GM11168 (cell line): ENCODE measurements around the gene SLC1A6.
"Not testable (repeated sequence)": the region's sequence is repeated elsewhere in the genome, so short reads cannot be mapped to it uniquely, and the experiment has no call there.

Experiments
- in situ Hi-C: fragments of 300-500 bp; cut with MboI; formaldehyde crosslinking; loops from one replicate; pipeline ENCODE4 v1.12.0; 2022; ENCODE audit warnings: low sequenced_read_pairs; ENCODE audit not compliant: unreplicated experiment

SLC1A6 gene

GRCh38 chr19:14979476-14980255, at the start of gene SLC1A6:
Gene SLC1A6 (minus strand): TSS chr19:14979864. CDS start chr19:14972910, 6,954 bp downstream.
- in situ Hi-C loops, result no loop called here

DNA sequence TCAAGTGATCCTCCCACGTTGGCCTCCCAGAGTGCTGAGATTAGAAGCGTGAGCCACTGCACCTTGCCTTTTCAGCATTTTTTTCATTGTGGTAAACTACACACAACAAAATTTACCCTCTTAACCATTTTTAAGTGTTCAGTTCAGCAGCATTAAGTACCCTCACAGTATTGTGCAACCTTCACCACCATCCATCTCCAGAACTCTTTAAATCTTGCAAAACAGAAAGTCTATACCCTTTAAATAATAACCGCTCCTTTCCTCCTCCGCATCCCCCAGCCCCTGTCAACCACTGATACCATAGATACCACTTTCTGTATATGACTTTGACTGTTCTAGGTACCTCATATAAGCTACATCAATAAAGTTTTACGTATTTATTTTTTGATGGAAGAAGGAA, 48.8 kb upstream of the SLC1A6 start:
- in situ Hi-C loops, result no loop called here

DNA sequence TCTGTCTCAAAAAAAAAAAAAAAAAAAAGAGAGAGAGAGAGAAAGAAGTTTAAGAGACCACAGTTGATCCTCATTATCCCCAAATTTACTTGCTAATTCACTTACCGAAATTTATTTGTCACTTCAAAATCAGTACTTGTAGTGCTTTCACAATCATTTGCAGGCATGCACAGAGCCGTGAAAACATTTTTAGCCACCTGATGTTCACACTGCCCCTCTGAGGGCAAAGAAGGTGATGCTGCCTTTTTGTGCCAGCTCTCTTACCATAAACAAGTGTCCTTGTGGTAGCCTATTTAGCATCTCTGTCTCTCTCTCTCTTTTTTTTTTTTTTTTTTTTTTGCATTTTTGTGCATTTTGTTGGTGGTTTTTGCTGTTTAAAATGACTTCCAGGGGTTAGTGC, 45.6 kb upstream of the SLC1A6 start:
- in situ Hi-C loops, result no loop called here

DNA sequence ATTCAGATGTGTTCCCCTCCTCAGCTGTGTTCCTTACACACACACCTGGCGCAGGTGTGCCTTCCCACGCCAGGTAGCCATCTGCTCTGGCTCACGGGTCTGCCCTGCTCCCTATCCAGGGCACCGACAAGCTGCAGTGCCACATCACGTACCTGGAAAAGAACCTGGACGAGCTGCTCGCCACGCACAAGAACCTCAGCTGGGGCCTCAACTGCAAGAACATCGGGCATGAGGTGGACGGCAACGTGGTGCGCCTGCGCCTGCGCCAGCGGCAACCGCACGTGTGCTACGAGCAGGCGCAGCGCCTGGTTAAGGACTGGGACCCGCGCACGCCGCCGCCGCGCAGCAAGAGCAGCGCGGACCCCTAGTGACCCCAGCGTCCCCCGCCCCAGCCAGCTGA, 43.1 kb upstream of the SLC1A6 start:
- in situ Hi-C loops, result no loop called here

GRCh38 chr19:15021286-15022007, 41.8 kb upstream of the SLC1A6 start:
- in situ Hi-C loops, result no loop called here

DNA sequence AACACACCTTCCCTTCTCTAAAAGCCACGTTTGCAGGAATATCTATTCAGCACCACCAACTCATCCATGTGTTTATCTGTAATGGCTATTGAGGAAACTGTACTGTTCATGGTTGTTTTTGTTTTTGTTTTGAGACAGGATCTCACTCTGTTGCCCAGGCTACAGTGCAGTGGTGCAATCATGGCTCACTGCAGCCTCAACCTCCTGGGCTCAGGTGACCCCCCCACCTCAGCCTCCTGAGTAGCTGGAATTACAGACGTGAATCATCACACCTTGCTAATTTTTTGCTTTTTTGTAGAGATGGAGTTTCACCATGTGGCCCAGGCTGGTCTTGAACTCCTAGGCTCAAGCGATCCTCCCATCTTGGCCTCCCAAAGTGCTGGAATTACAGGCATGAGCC, 39.2 kb upstream of the SLC1A6 start:
- in situ Hi-C loops, result not testable (repeated sequence)

DNA sequence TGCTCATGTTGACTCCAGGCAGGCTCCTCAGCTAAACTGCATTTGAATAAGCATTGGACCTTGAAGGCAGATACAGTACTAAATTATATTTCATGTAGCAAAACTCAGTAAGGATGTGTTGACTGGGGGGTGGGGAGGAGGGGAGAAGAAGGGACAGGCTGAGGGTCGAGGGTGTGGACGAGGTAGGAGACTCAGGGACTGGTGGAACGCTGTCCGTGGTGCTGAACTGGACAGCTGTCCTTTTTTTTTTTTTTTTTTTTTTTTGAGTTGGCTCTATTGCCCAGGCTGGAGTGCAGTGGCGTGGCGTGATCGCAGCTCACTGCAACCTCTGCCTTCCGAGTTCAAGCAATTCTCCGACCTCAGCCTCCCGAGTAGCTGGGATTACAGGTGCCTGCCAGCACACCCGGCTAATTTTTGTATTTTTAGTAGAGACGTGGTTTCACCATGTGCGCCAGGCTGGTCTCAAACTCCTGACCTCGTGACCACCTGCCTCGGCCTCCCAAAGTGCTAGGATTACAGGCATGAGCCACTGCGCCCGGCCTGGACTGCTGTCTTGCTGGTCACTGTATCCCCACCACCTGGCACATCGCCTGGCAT, 36.4 kb upstream of the SLC1A6 start:
- in situ Hi-C loops, result no loop called here

- in situ Hi-C loops, result no loop called here
Measured at GRCh38 chr19:15014579-15014978, 34.9 kb upstream of the SLC1A6 start.

DNA sequence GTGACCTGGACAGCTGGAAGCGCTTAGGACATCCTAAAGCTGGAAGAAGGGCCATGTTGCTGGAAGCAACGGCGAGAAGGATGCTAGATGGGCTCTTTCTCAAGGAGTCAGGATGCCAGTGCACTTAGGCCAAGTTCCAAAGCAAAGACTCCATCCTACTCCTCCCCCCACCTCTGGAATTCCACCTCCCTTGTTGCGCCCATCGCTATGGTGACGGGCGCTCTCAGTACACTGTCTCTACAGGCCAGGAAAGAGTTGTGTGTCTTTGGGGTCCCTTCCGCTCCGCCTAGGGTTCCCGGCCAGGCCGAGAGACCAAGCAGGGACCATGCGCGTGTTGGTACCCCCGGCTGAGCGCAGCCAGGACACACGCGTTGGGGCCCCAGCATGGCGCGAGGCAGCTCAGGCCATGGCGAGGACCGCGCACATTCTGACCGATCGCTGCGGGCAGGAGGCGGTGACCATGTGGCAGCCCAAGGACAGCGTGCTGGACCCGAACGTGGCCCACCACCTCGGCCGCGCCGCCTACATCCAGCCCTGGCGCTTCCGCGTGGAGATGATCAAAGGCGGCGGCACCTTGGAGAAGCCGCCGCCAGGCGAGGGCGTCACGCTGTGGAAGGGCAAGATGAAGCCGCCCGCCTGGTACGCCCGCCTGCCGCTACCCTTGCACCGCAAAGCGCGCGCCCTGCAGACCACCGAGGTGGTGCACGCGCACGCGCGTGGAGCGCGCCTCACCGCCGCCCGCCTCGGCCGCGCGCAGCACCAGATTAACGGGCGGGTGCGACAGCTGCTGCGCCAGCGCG, 31.0 kb upstream of the SLC1A6 start:
- in situ Hi-C loops, result no loop called here

- in situ Hi-C loops, result no loop called here
Measured at GRCh38 chr19:15008308-15008707, 28.6 kb upstream of the SLC1A6 start.

- in situ Hi-C loops, result no loop called here
Measured at GRCh38 chr19:14997981-14998380, 18.3 kb upstream of the SLC1A6 start.

DNA sequence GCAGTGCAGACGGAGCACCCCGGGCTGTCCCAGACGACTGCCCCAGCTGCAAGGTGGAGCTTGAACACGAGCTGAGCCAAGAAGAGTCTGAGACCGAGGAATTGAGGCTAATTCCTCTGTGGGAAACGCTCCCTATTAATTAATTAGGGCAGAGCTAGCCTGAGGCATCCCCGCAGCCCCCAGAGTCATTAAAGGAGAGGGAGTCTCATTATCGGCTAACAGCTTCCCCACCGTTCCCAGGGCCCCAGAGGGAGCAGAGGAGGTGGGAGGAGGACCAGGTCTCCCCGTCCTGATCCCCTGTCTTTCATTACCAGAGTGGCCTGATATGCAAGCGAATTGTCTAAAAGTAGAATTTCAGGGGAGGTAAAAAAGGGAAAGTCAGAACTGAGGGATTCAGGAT, 13.1 kb upstream of the SLC1A6 start:
- in situ Hi-C loops, result no loop called here

- in situ Hi-C loops, result no loop called here
Measured at GRCh38 chr19:14985133-14985532, 5.5 kb upstream of the SLC1A6 start.

GRCh38 chr19:14978161-14978776, 1.4 kb downstream of the SLC1A6 start:
- in situ Hi-C loops, result no loop called here

GRCh38 chr19:14977128-14977527, 2.5 kb downstream of the SLC1A6 start:
- in situ Hi-C loops, result no loop called here

- in situ Hi-C loops, result no loop called here
Measured at GRCh38 chr19:14974488-14974887, 5.2 kb downstream of the SLC1A6 start.

GRCh38 chr19:14972676-14973075, 7.0 kb downstream of the SLC1A6 start:
- in situ Hi-C loops, result no loop called here

- in situ Hi-C loops, result no loop called here
Measured at GRCh38 chr19:14971474-14971873, 8.2 kb downstream of the SLC1A6 start.

GRCh38 chr19:14968247-14968646, 11.4 kb downstream of the SLC1A6 start:
- in situ Hi-C loops, result no loop called here
